Activated naive CD8-positive, alpha-beta T cell treated with anti-CD3 and anti-CD28 coated beads for 36 hours (primary cell): ENCODE measurements around the gene FAM168A. TPM values are rescaled to one million over a fixed set of nuclear protein-coding genes. Genes with fewer than 3 reads are reported as not detected.
A peak's percentile ranks its signal among the peaks of the same experiment; 100 is the strongest.
"Not testable (repeated sequence)": the region's sequence is repeated elsewhere in the genome, so short reads cannot be mapped to it uniquely, and the experiment has no call there.

Experiments
- DNase-seq: peaks from one replicate; pipeline ENCODE4 v3.0.0; 2021
- H3K27ac Mint-ChIP-seq: one replicate; pipeline ENCODE4 v1.8.0; 2022; ENCODE audit warnings: mild to moderate bottlenecking, moderate library complexity, mixed read lengths
- H3K27me3 Mint-ChIP-seq: one replicate; pipeline ENCODE4 v1.8.0; 2022; ENCODE audit warnings: mild to moderate bottlenecking, mixed read lengths
- H3K36me3 Mint-ChIP-seq: one replicate; pipeline ENCODE4 v1.8.0; 2021; ENCODE audit warnings: mild to moderate bottlenecking, mixed read lengths
- H3K4me1 Mint-ChIP-seq: one replicate; pipeline ENCODE4 v1.8.0; 2021; ENCODE audit warnings: mixed read lengths
- H3K4me3 Mint-ChIP-seq: one replicate; pipeline ENCODE4 v1.8.0; 2022; ENCODE audit warnings: mild to moderate bottlenecking, moderate library complexity, mixed read lengths
- H3K9me3 Mint-ChIP-seq: one replicate; pipeline ENCODE4 v1.8.0; 2022; ENCODE audit warnings: mixed read lengths
- total RNA-seq, 2 experiments: library from RNA; stranded (reverse); gene quantifications; one replicate each; pipeline ENCODE4 v1.2.3, GENCODE V29; 2021

Gene FAM168A
- total RNA-seq, 2 experiments from 2014 or later, result 11.3 to 11.7 TPM

- no peak for DNase-seq
- H3K9me3 Mint-ChIP-seq, result no peaks in the 10 kb centered on the region
- H3K27me3 Mint-ChIP-seq, result peaks cover 26% of the 10 kb centered on the region
- H3K4me3 Mint-ChIP-seq, result no peak overlapping the region
- no peaks in the 10 kb centered on the region for H3K4me1 Mint-ChIP-seq
- H3K36me3 Mint-ChIP-seq, result no peaks in the 10 kb centered on the region
- no peak overlapping the region for H3K27ac Mint-ChIP-seq
Measured at GRCh38 chr11:73622926-73623593, 25.1 kb upstream of the FAM168A start.

GRCh38 chr11:73614591-73614990, 16.7 kb upstream of the FAM168A start:
- Mint-ChIP-seq H3K9me3 (no peaks in the 10 kb centered on the region), H3K27me3 (no peaks in the 10 kb centered on the region), H3K4me1 (peaks cover 2% of the 10 kb centered on the region), H3K36me3 (no peaks in the 10 kb centered on the region), H3K4me3 (no peak overlapping the region), H3K27ac (no peak overlapping the region)
- no peak for DNase-seq

- Mint-ChIP-seq H3K9me3 (no peaks in the 10 kb centered on the region), H3K4me3 (no peak overlapping the region), H3K27ac (no peak overlapping the region), H3K27me3 (no peaks in the 10 kb centered on the region), H3K36me3 (no peaks in the 10 kb centered on the region), H3K4me1 (peaks cover 2% of the 10 kb centered on the region)
- no peak for DNase-seq
Measured at GRCh38 chr11:73612601-73613140, 14.8 kb upstream of the FAM168A start.

- Mint-ChIP-seq H3K4me3 (peak overlapping the region; percentile 94), H3K27me3 (no peaks in the 10 kb centered on the region), H3K36me3 (peaks cover 9% of the 10 kb centered on the region), H3K4me1 (peaks cover 32% of the 10 kb centered on the region), H3K27ac (peak overlapping the region; percentile 88), H3K9me3 (no peaks in the 10 kb centered on the region)
- DNase-seq, result no peak
Measured at GRCh38 chr11:73598719-73599379, 937 bp upstream of the FAM168A start.

GRCh38 chr11:73597336-73597955, 466 bp downstream of the FAM168A start:
- Mint-ChIP-seq H3K27ac (peak overlapping the region; percentile 88), H3K9me3 (no peaks in the 10 kb centered on the region), H3K36me3 (peaks cover 9% of the 10 kb centered on the region), H3K4me1 (peaks cover 35% of the 10 kb centered on the region), H3K4me3 (peak overlapping the region; percentile 94), H3K27me3 (no peaks in the 10 kb centered on the region)
- no peak for DNase-seq

GRCh38 chr11:73596547-73596946, 1.4 kb downstream of the FAM168A start:
- Mint-ChIP-seq H3K27me3 (no peaks in the 10 kb centered on the region), H3K27ac (peak overlapping the region; percentile 35), H3K4me3 (peak overlapping the region; percentile 94), H3K36me3 (peaks cover 9% of the 10 kb centered on the region), H3K4me1 (peaks cover 35% of the 10 kb centered on the region), H3K9me3 (no peaks in the 10 kb centered on the region)
- DNase-seq, result no peak

GRCh38 chr11:73592640-73593039, 5.3 kb downstream of the FAM168A start:
- Mint-ChIP-seq H3K4me1 (peaks cover 37% of the 10 kb centered on the region), H3K27me3 (no peaks in the 10 kb centered on the region), H3K4me3 (no peak overlapping the region), H3K36me3 (peaks cover 9% of the 10 kb centered on the region), H3K27ac (no peak overlapping the region), H3K9me3 (no peaks in the 10 kb centered on the region)
- no peak for DNase-seq

- Mint-ChIP-seq H3K4me1 (peaks cover 31% of the 10 kb centered on the region), H3K36me3 (peaks cover 2% of the 10 kb centered on the region), H3K27me3 (no peaks in the 10 kb centered on the region), H3K27ac (no peak overlapping the region), H3K9me3 (no peaks in the 10 kb centered on the region), H3K4me3 (no peak overlapping the region)
- no peak for DNase-seq
Measured at GRCh38 chr11:73591743-73592142, 6.2 kb downstream of the FAM168A start.

- H3K27me3 Mint-ChIP-seq, result no peaks in the 10 kb centered on the region
- H3K4me3 Mint-ChIP-seq, result no peak overlapping the region
- H3K9me3 Mint-ChIP-seq, result no peaks in the 10 kb centered on the region
- H3K36me3 Mint-ChIP-seq, result no peaks in the 10 kb centered on the region
- no peak for DNase-seq
- peaks cover 28% of the 10 kb centered on the region for H3K4me1 Mint-ChIP-seq
- H3K27ac Mint-ChIP-seq, result no peak overlapping the region
Measured at GRCh38 chr11:73590991-73591390, 6.9 kb downstream of the FAM168A start.

GRCh38 chr11:73586791-73587190, 11.1 kb downstream of the FAM168A start:
- Mint-ChIP-seq H3K9me3 (no peaks in the 10 kb centered on the region), H3K36me3 (peaks cover 1% of the 10 kb centered on the region), H3K4me3 (no peak overlapping the region), H3K4me1 (peaks cover 9% of the 10 kb centered on the region), H3K27ac (no peak overlapping the region), H3K27me3 (no peaks in the 10 kb centered on the region)
- DNase-seq, result no peak

GRCh38 chr11:73585834-73586575, 11.9 kb downstream of the FAM168A start:
- Mint-ChIP-seq H3K4me1 (peaks cover 11% of the 10 kb centered on the region), H3K27ac (no peak overlapping the region)

GRCh38 chr11:73584831-73585230, 13.1 kb downstream of the FAM168A start:
- DNase-seq, result no peak
- no peaks in the 10 kb centered on the region for H3K9me3 Mint-ChIP-seq
- H3K27me3 Mint-ChIP-seq, result no peaks in the 10 kb centered on the region
- peaks cover 1% of the 10 kb centered on the region for H3K36me3 Mint-ChIP-seq
- no peak overlapping the region for H3K4me3 Mint-ChIP-seq
- peaks cover 15% of the 10 kb centered on the region for H3K4me1 Mint-ChIP-seq
- H3K27ac Mint-ChIP-seq, result no peak overlapping the region

More at GRCh38 chr11:73585834-73586575, 11.9 kb downstream of the FAM168A start:
- Mint-ChIP-seq H3K27me3 (no peaks in the 10 kb centered on the region), H3K36me3 (peaks cover 1% of the 10 kb centered on the region), H3K4me3 (no peak overlapping the region), H3K9me3 (no peaks in the 10 kb centered on the region)
- no peak for DNase-seq

- Mint-ChIP-seq H3K9me3 (no peaks in the 10 kb centered on the region), H3K4me1 (peaks cover 23% of the 10 kb centered on the region), H3K27ac (no peak overlapping the region), H3K4me3 (no peak overlapping the region), H3K36me3 (peaks cover 3% of the 10 kb centered on the region), H3K27me3 (no peaks in the 10 kb centered on the region)
- DNase-seq, result no peak
Measured at GRCh38 chr11:73582653-73583052, 15.3 kb downstream of the FAM168A start.

- not testable (repeated sequence) for H3K9me3 Mint-ChIP-seq, H3K27ac Mint-ChIP-seq, DNase-seq, H3K4me3 Mint-ChIP-seq, H3K36me3 Mint-ChIP-seq, H3K27me3 Mint-ChIP-seq
- peaks cover 31% of the 10 kb centered on the region for H3K4me1 Mint-ChIP-seq
Measured at GRCh38 chr11:73580749-73581148, 17.2 kb downstream of the FAM168A start.
